Measurements from ENCODE around the gene COL3A1. TPM values are rescaled to one million over a fixed set of nuclear protein-coding genes. Genes with fewer than 3 reads are reported as not detected.

COL3A1 gene
- total and polyA plus RNA-seq, 2 of the 13 experiments (the other 11 are each of a cell fraction or from before 2014, with no cell fraction given) = 0.04 TPM; not detected in 1

GRCh38 chr2:188969236-188969635 is 4.9 kb upstream of the COL3A1 start:
- in situ Hi-C loops (cut with HindIII; ENCODE audit: extremely low pct_ligation_motif_present, low pct_unique_long_range_greater_than_20kb) (no loop called here), intact Hi-C loops (cut with micrococcal nuclease; ENCODE audit: unreplicated experiment) (no loop called here)
- no peaks in the 10 kb centered on the region for H3K79me2 ChIP-seq (ENCODE audit: insufficient read depth, low read length)
- H3K4me3 ChIP-seq (replicated peaks in 1 of 3; ENCODE audit: insufficient read depth in 1 of 3, low read depth in 2 of 3, low read length in 3 of 3) = no peak overlapping the region
- WGBS (ENCODE audit: low lambda C conversion rate) = 2% methylated on average over 3 of the region's 3 CpGs
- BruUV-seq (replicated peaks) = no TSS peak
- DNase-seq (ENCODE audit: low spot score) (no peak), ATAC-seq (no peak), FAIRE-seq (no peak)
- no peak overlapping the region for H3K9ac ChIP-seq (ENCODE audit: insufficient read depth, low read depth, low read length)
- no peaks in the 10 kb centered on the region for H3K36me3 ChIP-seq (replicated peaks in 1 of 2; ENCODE audit: control insufficient read depth in 1 of 2, insufficient read depth in 2 of 2, low read length in 2 of 2)
- H3K27me3 ChIP-seq (ENCODE audit: control insufficient read depth in 1 of 2, insufficient read depth in 2 of 2, low read length in 2 of 2) = no peaks in the 10 kb centered on the region
- H3K9me3 ChIP-seq (ENCODE audit: low read length) = no peaks in the 10 kb centered on the region
- ChIA-PET POLR2A (no interaction called here), CTCF (ENCODE audit: low intra/inter-chr PET ratio, low total read pairs) (no interaction called here)
- H3K27ac ChIP-seq (ENCODE audit: extremely low read length, insufficient read depth, low read length) = no peak overlapping the region
- H4K20me1 ChIP-seq (ENCODE audit: insufficient read depth, low read length) = no peaks in the 10 kb centered on the region
- TF ChIP-seq TOE1 (CRISPR knock-in tag; IDR thresholded peaks at IDR 0.05) (no peak), ZNF576 (CRISPR knock-in tag; IDR thresholded peaks at IDR 0.05) (no peak)
- no peak overlapping the region for H3K4me2 ChIP-seq (ENCODE audit: low read depth, low read length)
- H3K4me1 ChIP-seq (ENCODE audit: insufficient read depth, low read length) = no peaks in the 10 kb centered on the region
- no peak overlapping the region for H2AFZ ChIP-seq (ENCODE audit: low read length)

GRCh38 chr2:188969651-188970050 is 4.5 kb upstream of the COL3A1 start:
- H3K4me2 ChIP-seq (ENCODE audit: low read depth, low read length) = no peak overlapping the region
- H3K36me3 ChIP-seq (replicated peaks in 1 of 2; ENCODE audit: control insufficient read depth in 1 of 2, insufficient read depth in 2 of 2, low read length in 2 of 2) = no peaks in the 10 kb centered on the region
- CTCF ChIA-PET (ENCODE audit: low intra/inter-chr PET ratio, low total read pairs) = no interaction called here
- intact Hi-C loops (cut with micrococcal nuclease; ENCODE audit: unreplicated experiment) (no loop called here), in situ Hi-C loops (cut with HindIII; ENCODE audit: extremely low pct_ligation_motif_present, low pct_unique_long_range_greater_than_20kb) (no loop called here)
- FAIRE-seq = no peak
- WGBS (ENCODE audit: low lambda C conversion rate) = 2% methylated on average over 2 of the region's 2 CpGs
- no peak overlapping the region for H3K9ac ChIP-seq (ENCODE audit: insufficient read depth, low read depth, low read length)
- H3K4me3 ChIP-seq (replicated peaks in 1 of 3; ENCODE audit: insufficient read depth in 1 of 3, low read depth in 2 of 3, low read length in 3 of 3) = no peak overlapping the region
- H2AFZ ChIP-seq (ENCODE audit: low read length) = no peak overlapping the region
- no peaks in the 10 kb centered on the region for H3K79me2 ChIP-seq (ENCODE audit: insufficient read depth, low read length)
- TF ChIP-seq SMARCE1 (IDR thresholded peaks at IDR 0.05; ENCODE audit: borderline replicate concordance) (no peak), ZNF235 (CRISPR knock-in tag; IDR thresholded peaks at IDR 0.05; ENCODE audit: borderline replicate concordance) (no peak), MAFF (IDR thresholded peaks at IDR 0.05; ENCODE audit: low read depth, low read length) (peak; percentile 57; the same call in 1 of the 2 replicates), PHB2 (IDR thresholded peaks at IDR 0.05; ENCODE audit: partially characterized antibody) (no peak), ZMAT5 (CRISPR knock-in tag; IDR thresholded peaks at IDR 0.05; ENCODE audit: borderline replicate concordance, low read depth) (no peak), ZNF207 (IDR thresholded peaks at IDR 0.05; ENCODE audit: borderline replicate concordance) (no peak), MAFK (conservative IDR thresholded peaks at IDR 0.05 in 1 of 2, IDR thresholded peaks at IDR 0.05 in 1 of 2; ENCODE audit: low read length in 2 of 2) (peak; percentile 55 to 71), ZBTB3 (CRISPR knock-in tag; IDR thresholded peaks at IDR 0.05; ENCODE audit: borderline replicate concordance, low read depth) (no peak), ZNF784 (CRISPR knock-in tag; IDR thresholded peaks at IDR 0.05; ENCODE audit: borderline replicate concordance) (no peak)
- POLR2A ChIA-PET = no interaction called here
- H3K27me3 ChIP-seq (ENCODE audit: control insufficient read depth in 1 of 2, insufficient read depth in 2 of 2, low read length in 2 of 2) = no peaks in the 10 kb centered on the region
- no peaks in the 10 kb centered on the region for H4K20me1 ChIP-seq (ENCODE audit: insufficient read depth, low read length)
- no peaks in the 10 kb centered on the region for H3K4me1 ChIP-seq (ENCODE audit: insufficient read depth, low read length)
- no peak for DNase-seq (ENCODE audit: low spot score)
- H3K9me3 ChIP-seq (ENCODE audit: low read length) = no peaks in the 10 kb centered on the region
- BruUV-seq (replicated peaks) = no TSS peak
- ATAC-seq = no peak
- no peak overlapping the region for H3K27ac ChIP-seq (ENCODE audit: extremely low read length, insufficient read depth, low read length)
